Activated CD4-positive, CD25-positive, alpha-beta regulatory T cell treated with anti-CD3 and anti-CD28 coated beads, Interleukin-2, amount 50 U/mL, for 24 hours (primary cell): ENCODE results near the gene SDF2L1.
A peak's percentile ranks its signal among the peaks of the same experiment; 100 is the strongest.

Experiments
- ATAC-seq, 2 donors: fragments of 150-1000 bp; cut with Tn5 transposase; one replicate each; pipeline ENCODE4 v1.10.0; 2021; ENCODE audit warnings: mild to moderate bottlenecking in 1 of 2, moderate library complexity in 1 of 2

The SDF2L1 gene

GRCh38 chr22:21622011-21622918, 19.8 kb upstream of the SDF2L1 start:
- no peak for ATAC-seq

- ATAC-seq, result no peak
Measured at GRCh38 chr22:21622919-21623647, 19.0 kb upstream of the SDF2L1 start.

- ATAC-seq, result no peak
Measured at GRCh38 chr22:21623648-21623970, 18.5 kb upstream of the SDF2L1 start.

- ATAC-seq, result no peak
Measured at GRCh38 chr22:21624120-21624879, 17.8 kb upstream of the SDF2L1 start.

GRCh38 chr22:21624880-21625791, 17.0 kb upstream of the SDF2L1 start:
- no peak for ATAC-seq

- ATAC-seq, result no peak
Measured at GRCh38 chr22:21626073-21626734, 15.9 kb upstream of the SDF2L1 start.

GRCh38 chr22:21626735-21627469, 15.2 kb upstream of the SDF2L1 start:
- no peak for ATAC-seq

- peak; percentile 2 to 3 for ATAC-seq
Measured at GRCh38 chr22:21628386-21629254, 13.5 kb upstream of the SDF2L1 start.

GRCh38 chr22:21629255-21630149, 12.6 kb upstream of the SDF2L1 start, which contains the start of gene YDJC:
Gene YDJC (minus strand): TSS chr22:21630022. CDS start chr22:21630014, 8 bp downstream.
- peak; percentile 83 to 86 for ATAC-seq

GRCh38 chr22:21631025-21631424, 11.1 kb upstream of the SDF2L1 start:
- no peak for ATAC-seq

- ATAC-seq, result peak; percentile 11 to 25
Measured at GRCh38 chr22:21632237-21632895, 9.7 kb upstream of the SDF2L1 start, which contains the start of gene CCDC116. Gene CCDC116 (plus strand): TSS chr22:21632760. CDS start chr22:21633182, 422 bp downstream.

GRCh38 chr22:21632931-21633330, 9.2 kb upstream of the SDF2L1 start:
- no peak for ATAC-seq

- no peak for ATAC-seq
Measured at GRCh38 chr22:21633481-21633880, 8.6 kb upstream of the SDF2L1 start.

- no peak for ATAC-seq
Measured at GRCh38 chr22:21634081-21634480, 8.0 kb upstream of the SDF2L1 start.

- no peak for ATAC-seq
Measured at GRCh38 chr22:21634844-21635243, 7.3 kb upstream of the SDF2L1 start.

GRCh38 chr22:21635771-21636510, 6.2 kb upstream of the SDF2L1 start:
- no peak for ATAC-seq

GRCh38 chr22:21636629-21637218, 5.4 kb upstream of the SDF2L1 start:
- no peak for ATAC-seq
